ENCODE data around the gene SUCLG2.

GRCh38 chr3:67691926-67692325 lies 37.5 kb upstream of the SUCLG2 start:
- TF ChIP-seq CTCF (IDR thresholded peaks at IDR 0.05) (no peak), POLR2A (IDR thresholded peaks at IDR 0.05; ENCODE audit: low read depth) (no peak)
